H1 (cell line): Measurements from ENCODE around the gene KBTBD13. TPM values are rescaled to one million over a fixed set of nuclear protein-coding genes. Genes with fewer than 3 reads are reported as not detected.

Source experiments
- CTCF ChIA-PET: fragments of 300-600 bp; sonication (Branson Sonifier 250); formaldehyde crosslinking; loops from one replicate; lab custom pipeline; 2021; ENCODE audit not compliant: partially characterized antibody; lab: Charles Lee
- POLR2A ChIA-PET: fragments of 300-600 bp; sonication (Branson Sonifier 250); formaldehyde crosslinking; loops from one replicate; lab custom pipeline; 2021; ENCODE audit warnings: inconsistent platforms; ENCODE audit not compliant: partially characterized antibody; lab: Charles Lee
- DNase-seq, 2 experiments: peaks; one replicate each; pipeline versions ENCODE4 v3.0.0 to v3.0.0-alpha.2; 2010 to 2022; ENCODE audit warnings: low spot score in 2 of 2, low read depth in 1 of 2, mixed read lengths in 1 of 2
- FAIRE-seq: peaks from 2 replicates; lab custom pipeline; 2011; peaks lifted over from hg19 to GRCh38; lab: Jason Lieb, UNC
- H2AFZ ChIP-seq: 2 replicates; pipeline ENCODE4 v1.8.1; 2012; ENCODE audit warnings: low read length, inconsistent platforms
- H2AK5ac ChIP-seq: 2 replicates; pipeline ENCODE4 v1.6.1; 2013; ENCODE audit warnings: low read depth, low read length
- H2BK120ac ChIP-seq: replicated peaks from 2 replicates; pipeline ENCODE3; 2013; ENCODE audit warnings: low read depth, low read length, inconsistent platforms
- H2BK12ac ChIP-seq: 2 replicates; pipeline ENCODE4 v1.6.1; 2013; ENCODE audit warnings: low read depth, low read length
- H2BK15ac ChIP-seq: 2 replicates; pipeline ENCODE4 v1.6.1; 2013; ENCODE audit warnings: low read length
- H2BK20ac ChIP-seq: 2 replicates; pipeline ENCODE4 v1.6.1; 2013; ENCODE audit warnings: low read length
- H2BK5ac ChIP-seq: 2 replicates; pipeline ENCODE4 v1.6.1; 2013; ENCODE audit warnings: low read depth, low read length
- H3K14ac ChIP-seq: 2 replicates; pipeline ENCODE4 v1.6.1; 2013; ENCODE audit warnings: inconsistent platforms; ENCODE audit not compliant: insufficient read length
- H3K18ac ChIP-seq: 2 replicates; pipeline ENCODE4 v1.6.1; 2013; ENCODE audit warnings: low read length; ENCODE audit errors: extremely low read depth
- H3K23ac ChIP-seq: 2 replicates; pipeline ENCODE4 v1.6.1; 2013; ENCODE audit warnings: inconsistent platforms; ENCODE audit not compliant: insufficient read length
- H3K23me2 ChIP-seq: 2 replicates; pipeline ENCODE4 v1.6.1; 2013; ENCODE audit warnings: low read depth, low read length
- H3K27ac ChIP-seq: 2 replicates; pipeline ENCODE4 v1.6.1; 2011; ENCODE audit warnings: low read depth, low read length, inconsistent platforms
- H3K27me3 ChIP-seq, 4 experiments: replicated peaks in 1 of 4; 1 replicate in 1 of 4; 2 replicates in 3 of 4; pipeline versions ENCODE4 v1.6.1 to v1.8.1; 2011 to 2013; ENCODE audit warnings: low read length in 3 of 4, mild to moderate bottlenecking in 3 of 4, inconsistent platforms in 2 of 4, mixed read lengths in 2 of 4, moderate library complexity in 1 of 4; ENCODE audit not compliant: control insufficient read depth in 3 of 4, insufficient read depth in 3 of 4; ENCODE audit errors: extremely low read depth in 1 of 4
- H3K36me3 ChIP-seq, 4 experiments: 2 replicates each; pipeline versions ENCODE4 v1.6.1 to v1.8.1; 2011 to 2013; ENCODE audit warnings: mild to moderate bottlenecking in 4 of 4, low read length in 3 of 4, moderate library complexity in 2 of 4, control low read depth in 1 of 4, inconsistent platforms in 1 of 4; ENCODE audit not compliant: insufficient read depth in 4 of 4, control insufficient read depth in 2 of 4
- H3K4ac ChIP-seq: replicated peaks from 2 replicates; pipeline ENCODE3; 2013; ENCODE audit warnings: low read length, low read depth, mixed read lengths, inconsistent platforms; ENCODE audit not compliant: insufficient read length
- H3K4me1 ChIP-seq, 4 experiments: replicated peaks in 1 of 4; 1 replicate in 1 of 4; 2 replicates in 3 of 4; pipeline versions ENCODE4 v1.6.1 to v1.8.1; 2011 to 2013; ENCODE audit warnings: low read length in 3 of 4, inconsistent platforms in 2 of 4, mixed read lengths in 1 of 4; ENCODE audit not compliant: insufficient read depth in 4 of 4, control insufficient read depth in 3 of 4
- H3K4me2 ChIP-seq, 2 experiments: 2 replicates each; pipeline versions ENCODE4 v1.6.1 to v1.8.1; 2011 to 2013; ENCODE audit warnings: low read depth in 2 of 2, low read length in 2 of 2, control low read depth in 1 of 2, inconsistent platforms in 1 of 2, mild to moderate bottlenecking in 1 of 2; ENCODE audit not compliant: insufficient read depth in 1 of 2
- H3K4me3 ChIP-seq, 4 experiments: fragments of 200-600, 300-600 bp in 1 of 4; sonication (generic), shearing (Covaris generic), sonication (Bioruptor Twin) in 1 of 4; 2 replicates each; pipeline versions ENCODE4 v1.5.1 to v1.8.1; 2011 to 2016; ENCODE audit warnings: low read length in 4 of 4, low read depth in 3 of 4, control low read depth in 2 of 4, inconsistent platforms in 2 of 4, mild to moderate bottlenecking in 2 of 4, mixed read lengths in 1 of 4, moderate library complexity in 1 of 4; ENCODE audit not compliant: insufficient read depth in 2 of 4; ENCODE audit errors: extremely low read depth in 1 of 4
- H3K56ac ChIP-seq: replicated peaks from 2 replicates; pipeline ENCODE3; 2013; ENCODE audit warnings: low read depth, mild to moderate bottlenecking, mixed read lengths, low read length, inconsistent platforms; ENCODE audit not compliant: insufficient read length
- H3K79me1 ChIP-seq: 2 replicates; pipeline ENCODE4 v1.6.1; 2013; ENCODE audit warnings: low read depth, low read length, control low read depth
- H3K79me2 ChIP-seq, 2 experiments: 2 replicates each; pipeline versions ENCODE4 v1.6.1 to v1.8.1; 2012 to 2013; ENCODE audit warnings: low read length in 2 of 2, mild to moderate bottlenecking in 2 of 2, inconsistent platforms in 1 of 2; ENCODE audit not compliant: insufficient read depth in 2 of 2, control insufficient read depth in 1 of 2
- H3K9ac ChIP-seq, 4 experiments: replicated peaks in 1 of 4; 1 replicate in 1 of 4; 2 replicates in 3 of 4; pipeline versions ENCODE4 v1.6.1 to v1.8.1; 2011 to 2013; ENCODE audit warnings: low read depth in 3 of 4, low read length in 3 of 4, control low read depth in 2 of 4, mild to moderate bottlenecking in 2 of 4, moderate library complexity in 2 of 4, inconsistent platforms in 1 of 4; ENCODE audit errors: extremely low read depth in 1 of 4
- H3K9me3 ChIP-seq, 2 experiments: 2 replicates each; pipeline versions ENCODE4 v1.6.1 to v1.8.1; 2012 to 2013; ENCODE audit warnings: mild to moderate bottlenecking in 2 of 2, moderate library complexity in 2 of 2, control low read depth in 1 of 2, inconsistent platforms in 1 of 2, low read depth in 1 of 2, low read length in 1 of 2, mixed read lengths in 1 of 2; ENCODE audit not compliant: insufficient read depth in 2 of 2
- H4K20me1 ChIP-seq, 2 experiments: replicated peaks in 1 of 2; 2 replicates each; pipeline versions ENCODE3 to v1.8.1; 2011 to 2013; ENCODE audit warnings: inconsistent platforms in 2 of 2, low read length in 2 of 2, mild to moderate bottlenecking in 1 of 2; ENCODE audit not compliant: insufficient read depth in 2 of 2, control insufficient read depth in 1 of 2
- H4K5ac ChIP-seq: 2 replicates; pipeline ENCODE4 v1.6.1; 2013; ENCODE audit warnings: low read length, low read depth, mixed read lengths, inconsistent platforms; ENCODE audit not compliant: insufficient read length
- H4K8ac ChIP-seq: 2 replicates; pipeline ENCODE4 v1.8.0; 2013; ENCODE audit warnings: mild to moderate bottlenecking, moderate library complexity, low read length, inconsistent platforms; ENCODE audit not compliant: insufficient read depth; ENCODE audit errors: extremely low read depth
- H4K91ac ChIP-seq: replicated peaks from 2 replicates; pipeline ENCODE3; 2013; ENCODE audit warnings: low read length, mixed read lengths, inconsistent platforms; ENCODE audit not compliant: insufficient read length
- BCL11A ChIP-seq, 2 experiments: IDR thresholded peaks; one replicate each; pipeline ENCODE4 v1.6.1; 2011; ENCODE audit warnings: low read depth in 2 of 2, low read length in 2 of 2, mild to moderate bottlenecking in 2 of 2
- BRCA1 ChIP-seq: IDR thresholded peaks from 2 replicates; pipeline ENCODE4 v1.6.1; 2012; ENCODE audit warnings: low read depth, low read length, improper control_type of control experiment
- CBX8 ChIP-seq: fragments of 300-800, 300-1000 bp; sonication (generic); IDR thresholded peaks from 2 replicates; pipeline ENCODE4 v1.7.1; 2016; ENCODE audit warnings: low read depth, low read length, borderline replicate concordance
- CEBPB ChIP-seq: IDR thresholded peaks from 2 replicates; pipeline ENCODE4 v1.6.1; 2012; ENCODE audit warnings: low read depth, low read length
- KDM4A ChIP-seq: IDR thresholded peaks from one replicate; pipeline ENCODE4 v1.7.1; 2012; ENCODE audit warnings: low read depth, mild to moderate bottlenecking, moderate library complexity, low read length, inconsistent platforms; ENCODE audit not compliant: severe bottlenecking
- NRF1 ChIP-seq: IDR thresholded peaks from 2 replicates; pipeline ENCODE4 v1.6.1; 2011; ENCODE audit warnings: mild to moderate bottlenecking, low read depth, low read length, improper control_type of control experiment
- PHF8 ChIP-seq: fragments of 200-600 bp; sonication (generic); conservative IDR thresholded peaks from 2 replicates; pipeline ENCODE4 v1.7.1; 2012; ENCODE audit warnings: low read depth, mild to moderate bottlenecking, inconsistent platforms, low read length, moderate library complexity
- POLR2AphosphoS5 ChIP-seq: IDR thresholded peaks from 2 replicates; pipeline ENCODE4 v1.6.1; 2011; ENCODE audit warnings: low read depth, low read length
- POU5F1 ChIP-seq: IDR thresholded peaks from 2 replicates; pipeline ENCODE4 v1.6.1; 2011; ENCODE audit warnings: low read depth, mild to moderate bottlenecking, low read length, moderate library complexity
- RFX5 ChIP-seq: IDR thresholded peaks from 2 replicates; pipeline ENCODE4 v1.6.1; 2011; ENCODE audit warnings: low read depth, low read length, improper control_type of control experiment, borderline replicate concordance
- SUZ12 ChIP-seq: fragments of 200-600 bp; sonication (generic); IDR thresholded peaks from 2 replicates; pipeline ENCODE4 v1.6.1; 2012; ENCODE audit warnings: mild to moderate bottlenecking, inconsistent platforms, low read length, moderate library complexity, mixed read lengths
- TCF12 ChIP-seq: IDR thresholded peaks from 2 replicates; pipeline ENCODE4 v1.6.1; 2011; ENCODE audit warnings: low read depth, mild to moderate bottlenecking, low read length
- WGBS, 2 experiments: shearing (Covaris generic) in 1 of 2; methylation state at CpG; one replicate each; pipeline versions ENCODE4 v1.1.6 to v1.1.7; 2013 to 2015; ENCODE audit warnings: low lambda C conversion rate in 2 of 2, mixed read lengths in 2 of 2, inconsistent platforms in 1 of 2, low coverage in 1 of 2, missing lambda C conversion rate in 1 of 2; ENCODE audit not compliant: insufficient replicate concordance in 2 of 2, insufficient coverage in 1 of 2, insufficient read length in 1 of 2; ENCODE audit errors: extremely low coverage in 1 of 2, missing lambda C conversion rate in 1 of 2; 5-methylcytosine and 5-hydroxymethylcytosine counted together
- polyA plus RNA-seq, 7 experiments: library from polyadenylated mRNA; depleted of rRNA in 3 of 7; stranded (reverse) in 5 of 7; unstranded in 2 of 7; fragments of >200 nt in 5 of 7; fragments of 200-250 nt in 2 of 7; gene quantifications; 1 replicate in 5 of 7; 2 replicates in 1 of 7; 4 replicates in 1 of 7; pipeline versions ENCODE4 v1.2.1 to v1.2.3, GENCODE V29; 2011 to 2013; ENCODE audit warnings: missing spikeins in 2 of 7, mixed read lengths in 2 of 7
- total RNA-seq: library from RNA; stranded (reverse); fragmentation: NEBNext Ultra II Directional; extraction: Animal tissue kit (Norgen Biotek cat#: 25700); gene quantifications from 2 replicates; pipeline ENCODE4 v1.2.1, GENCODE V29; 2021
- TF ChIP-seq, protein P1 (sequence below): IDR thresholded peaks from 2 replicates; pipeline ENCODE4 v1.6.1; 2011; ENCODE audit warnings: low read depth, mild to moderate bottlenecking, low read length; ENCODE audit not compliant: insufficient read depth

KBTBD13 gene
- total and polyA plus RNA-seq, 2 of the 8 experiments (the other 6 are each of a cell fraction or from before 2014, with no cell fraction given) = not detected

DNA sequence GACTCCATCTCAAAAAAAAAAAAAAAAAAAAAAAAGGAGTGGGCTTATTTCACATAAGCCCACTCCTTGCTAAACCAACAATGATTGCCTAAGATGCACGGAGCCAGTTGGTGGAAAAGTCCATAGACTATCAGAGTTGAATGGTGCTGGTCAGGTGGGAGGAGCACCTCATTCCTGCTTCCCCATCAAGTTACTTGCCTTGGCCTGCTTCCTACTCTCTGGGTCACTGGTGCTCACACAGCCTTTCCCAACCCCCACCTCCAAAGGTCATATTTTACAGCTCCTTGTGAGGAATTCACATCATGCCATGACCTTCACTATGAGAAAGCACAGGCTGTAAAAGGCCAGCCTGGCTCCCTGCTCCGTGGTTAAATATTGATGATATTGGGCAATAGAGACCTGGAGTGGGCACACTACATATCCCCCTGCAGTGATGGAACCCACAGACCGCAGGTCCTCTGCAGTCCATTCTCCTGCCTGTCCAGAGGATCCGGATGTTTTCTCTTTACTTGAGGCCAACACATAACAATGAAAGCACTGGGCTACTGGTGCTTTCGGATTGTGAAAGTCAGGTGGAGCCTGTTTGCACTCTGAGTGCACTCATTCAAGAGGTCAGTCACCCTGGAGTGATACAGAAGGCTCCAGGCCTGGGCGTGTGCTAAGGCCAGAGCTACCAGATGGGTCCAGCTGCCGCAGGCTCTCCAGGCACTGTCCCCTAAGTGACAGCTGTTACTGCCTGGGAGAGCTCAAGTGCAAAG is 31.6 kb upstream of the KBTBD13 start, which contains the start of gene SLC51B:
SLC51B (plus strand) TSS at position 664 of the 758 bp plus-strand sequence. CDS start 4,618 bp downstream, outside the sequence.
- H3K4me2 ChIP-seq = no peak within 1 kb of the TSS
- H4K5ac ChIP-seq = no peak within 1 kb of the TSS
- no peak for TF ChIP-seq KDM4A
- TF ChIP-seq, protein P1, sequence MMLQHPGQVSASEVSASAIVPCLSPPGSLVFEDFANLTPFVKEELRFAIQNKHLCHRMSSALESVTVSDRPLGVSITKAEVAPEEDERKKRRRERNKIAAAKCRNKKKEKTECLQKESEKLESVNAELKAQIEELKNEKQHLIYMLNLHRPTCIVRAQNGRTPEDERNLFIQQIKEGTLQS = no peak
- TF ChIP-seq CBX8 = no peak
- TF ChIP-seq BRCA1 = no peak
- no peak for TF ChIP-seq NRF1
- no peak for TF ChIP-seq POU5F1
- no peak for TF ChIP-seq TCF12
- TF ChIP-seq SUZ12 = no peak
- TF ChIP-seq POLR2AphosphoS5 = no peak
- no peak for TF ChIP-seq RFX5
- no peak for TF ChIP-seq BCL11A (IDR thresholded peaks at IDR 0.05; ENCODE audit: low read depth in 2 of 2, low read length in 2 of 2)
- TF ChIP-seq PHF8 = no peak
- no peak for TF ChIP-seq CEBPB

More for the DNA sequence above, 31.6 kb upstream of the KBTBD13 start, which contains the start of gene SLC51B:
- no peak within 1 kb of the TSS for H3K4me3 ChIP-seq
- H3K14ac ChIP-seq = no peak within 1 kb of the TSS
- H3K9ac ChIP-seq = no peak within 1 kb of the TSS
- no peaks in the 10 kb centered on the region for H3K23me2 ChIP-seq
- DNase-seq = no peak
- H2BK15ac ChIP-seq = no peak within 1 kb of the TSS
- H4K91ac ChIP-seq = no peak within 1 kb of the TSS
- H3K79me1 ChIP-seq = no peaks in the 10 kb centered on the region
- H3K4me1 ChIP-seq = no peaks in the 10 kb centered on the region; a peak in 1 of 7 replicates
- H3K56ac ChIP-seq = no peak within 1 kb of the TSS
- ChIA-PET POLR2A (interaction anchor here (1.8 kb wide), 1 partner anchor 23 kb away, joined by 4 read pairs; no protein-coding TSS in a partner anchor), CTCF (interaction anchor here (1.3 to 33.2 kb wide), 4 partner anchors 9 to 57 kb away, joined by 4 to 1213 read pairs (median 42); partner anchors contain the start of genes KBTBD13 and RASL12)
- H3K23ac ChIP-seq = no peak within 1 kb of the TSS
- no peaks in the 10 kb centered on the region for H3K79me2 ChIP-seq
- H3K4ac ChIP-seq = no peak within 1 kb of the TSS
- no peak within 1 kb of the TSS for H3K27ac ChIP-seq
- no peak within 1 kb of the TSS for H2BK12ac ChIP-seq
- no peaks in the 10 kb centered on the region for H3K9me3 ChIP-seq
- WGBS, 2 experiments = 85% methylated on average over 7 of the region's 7 CpGs; no CpG with 5 or more reads in 1 of the 2 experiments
- no peak within 1 kb of the TSS for H4K8ac ChIP-seq
- no peak for FAIRE-seq
- H2BK120ac ChIP-seq = no peak within 1 kb of the TSS
- no peak within 1 kb of the TSS for H2AFZ ChIP-seq
- no peak within 1 kb of the TSS for H3K18ac ChIP-seq
- no peak within 1 kb of the TSS for H2AK5ac ChIP-seq
- no peak within 1 kb of the TSS for H2BK20ac ChIP-seq
- no peaks in the 10 kb centered on the region for H3K36me3 ChIP-seq
- H3K27me3 ChIP-seq = no peaks in the 10 kb centered on the region; a peak in 2 of 7 replicates
- H4K20me1 ChIP-seq = no peaks in the 10 kb centered on the region
- no peak within 1 kb of the TSS for H2BK5ac ChIP-seq
